HT1080 (cell line): ENCODE data around the gene ITFG1. TPM values are rescaled to one million over a fixed set of nuclear protein-coding genes. Genes with fewer than 3 reads are reported as not detected.
"Not testable (repeated sequence)": the region's sequence is repeated elsewhere in the genome, so short reads cannot be mapped to it uniquely, and the experiment has no call there.

Experiments
- DNase-seq: peaks from one replicate; pipeline ENCODE4 v3.0.0-alpha.2; 2015; ENCODE audit warnings: low read depth
- total RNA-seq: library from RNA; depleted of rRNA; stranded (reverse); fragments of >200 nt; shearing (Covaris generic); gene quantifications from 2 replicates; pipeline ENCODE4 v1.2.3, GENCODE V29; 2014

Gene ITFG1
- total RNA-seq, 1 experiment from 2014 or later: 34.4 TPM

GRCh38 chr16:47247690-47248089 lies 213.2 kb downstream of the ITFG1 start:
- DNase-seq: no peak

GRCh38 chr16:47244206-47244605 lies 216.7 kb downstream of the ITFG1 start:
- DNase-seq: no peak

- no peak for DNase-seq
These were observed 219.8 kb downstream of the ITFG1 start for GRCh38 chr16:47241061-47241460.

- DNase-seq: no peak
These were observed 224.1 kb downstream of the ITFG1 start for GRCh38 chr16:47236716-47237115.

- no peak for DNase-seq
These were observed 230.6 kb downstream of the ITFG1 start for GRCh38 chr16:47230296-47230695.

- no peak for DNase-seq
These were observed 231.5 kb downstream of the ITFG1 start for GRCh38 chr16:47229053-47230050.

- no peak for DNase-seq
These were observed 232.6 kb downstream of the ITFG1 start for GRCh38 chr16:47228241-47228640.

GRCh38 chr16:47213761-47214440 lies 247.0 kb downstream of the ITFG1 start:
- no peak for DNase-seq

GRCh38 chr16:47211218-47211617 lies 249.6 kb downstream of the ITFG1 start:
- DNase-seq: no peak

GRCh38 chr16:47204736-47205504 lies 255.9 kb downstream of the ITFG1 start:
- no peak for DNase-seq

GRCh38 chr16:47203433-47203832 lies 257.4 kb downstream of the ITFG1 start:
- DNase-seq: not testable (repeated sequence)

GRCh38 chr16:47198180-47198575 lies 262.7 kb downstream of the ITFG1 start:
- no peak for DNase-seq

GRCh38 chr16:47197536-47198179 lies 263.2 kb downstream of the ITFG1 start:
- DNase-seq: no peak

GRCh38 chr16:47196457-47196856 lies 264.4 kb downstream of the ITFG1 start:
- no peak for DNase-seq

- no peak for DNase-seq
These were observed 278.5 kb downstream of the ITFG1 start for GRCh38 chr16:47182318-47182717.

- DNase-seq: not testable (repeated sequence)
These were observed 279.8 kb downstream of the ITFG1 start for GRCh38 chr16:47181066-47181465.

- DNase-seq: no peak
These were observed 280.8 kb downstream of the ITFG1 start for GRCh38 chr16:47180073-47180472.

- no peak for DNase-seq
These were observed 285.7 kb downstream of the ITFG1 start for GRCh38 chr16:47175152-47175551.

- DNase-seq: no peak
These were observed 298.0 kb downstream of the ITFG1 start for GRCh38 chr16:47162670-47163420.

GRCh38 chr16:47161464-47161863 lies 299.4 kb downstream of the ITFG1 start:
- no peak for DNase-seq
